K562 (cell line): ENCODE measurements around the gene PACSIN1. TPM values are rescaled to one million over a fixed set of nuclear protein-coding genes. Genes with fewer than 3 reads are reported as not detected.
A peak's percentile ranks its signal among the peaks of the same experiment; 100 is the strongest.

Experiments
- CCNT2 ChIP-seq: IDR thresholded peaks from 2 replicates; pipeline ENCODE4 v1.6.1; 2011; ENCODE audit warnings: borderline replicate concordance, low read depth, mild to moderate bottlenecking, moderate library complexity, mixed read lengths, low read length; ENCODE audit not compliant: insufficient read length; ENCODE audit errors: extremely low read depth
- CHCHD3 ChIP-seq: fragments of 250-450 bp; sonication (Bioruptor Pico); IDR thresholded peaks from 2 replicates; pipeline ENCODE4 v2.1.2; 2022; ENCODE audit warnings: mild to moderate bottlenecking
- CREB1 ChIP-seq, 2 experiments: sonication (generic) in 1 of 2; formaldehyde crosslinking in 1 of 2; IDR thresholded peaks; 2 replicates each; pipeline versions ENCODE4 v1.6.1 to v1.8.0; 2012 to 2022; ENCODE audit warnings: inconsistent platforms in 1 of 2, mild to moderate bottlenecking in 1 of 2, missing genetic modification reagents in 1 of 2, moderate library complexity in 1 of 2
- CTCF ChIP-seq, 3 experiments: IDR thresholded peaks in 2 of 3; conservative IDR thresholded peaks in 1 of 3; 2 replicates each; pipeline ENCODE4 v1.5.1; 2011 to 2012; ENCODE audit warnings: low read length in 3 of 3, mild to moderate bottlenecking in 3 of 3, control low read depth in 2 of 3, improper control_type of control experiment in 1 of 3, inconsistent platforms in 1 of 3, low read depth in 1 of 3, mixed read lengths in 1 of 3, moderate library complexity in 1 of 3; ENCODE audit not compliant: insufficient read depth in 2 of 3
- GATAD2B ChIP-seq: fragments of 450-650 bp; IDR thresholded peaks from 2 replicates; pipeline ENCODE4 v1.6.1; 2017; ENCODE audit warnings: mild to moderate bottlenecking, borderline replicate concordance
- HDAC6 ChIP-seq: IDR thresholded peaks from 2 replicates; pipeline ENCODE4 v1.6.1; 2012; ENCODE audit warnings: low read depth, mild to moderate bottlenecking, control low read depth, inconsistent platforms, low read length, moderate library complexity
- KDM5B ChIP-seq: fragments of 200-600 bp; sonication (generic); IDR thresholded peaks from 2 replicates; pipeline ENCODE4 v1.6.1; 2012; ENCODE audit warnings: low read depth, mild to moderate bottlenecking, moderate library complexity, low read length, control low read depth, inconsistent platforms; ENCODE audit not compliant: insufficient replicate concordance
- MBD2 ChIP-seq: sonication (generic); IDR thresholded peaks from 2 replicates; pipeline ENCODE4 v1.6.1; 2016; ENCODE audit warnings: low read depth, borderline replicate concordance
- MED1 ChIP-seq: sonication (generic); formaldehyde crosslinking; IDR thresholded peaks from 2 replicates; pipeline ENCODE4 v1.8.1; 2023; ENCODE audit warnings: missing genetic modification reagents, borderline replicate concordance
- MITF ChIP-seq: IDR thresholded peaks from 2 replicates; pipeline ENCODE4 v1.6.1; 2014; ENCODE audit warnings: antibody characterized with exemption
- MYNN ChIP-seq, 2 experiments: sonication (generic); formaldehyde crosslinking in 1 of 2; IDR thresholded peaks; 2 replicates each; pipeline versions ENCODE4 v1.5.0 to v1.6.1; 2016 to 2020; ENCODE audit warnings: antibody characterized with exemption in 1 of 2, missing genetic modification reagents in 1 of 2
- NFIX ChIP-seq: fragments of 250-450 bp; sonication (Bioruptor Pico); IDR thresholded peaks from 2 replicates; pipeline ENCODE4 v1.4.0; 2020; ENCODE audit warnings: low read depth, mild to moderate bottlenecking, moderate library complexity
- PURB ChIP-seq: sonication (generic); formaldehyde crosslinking; IDR thresholded peaks from 2 replicates; pipeline ENCODE4 v1.9.0; 2021; ENCODE audit warnings: low read depth, mild to moderate bottlenecking, missing genetic modification reagents
- SRSF1 ChIP-seq: fragments of 200-400 bp; formaldehyde crosslinking; IDR thresholded peaks from 2 replicates; pipeline ENCODE4 v1.6.1; 2017; ENCODE audit warnings: mild to moderate bottlenecking, low read depth, low read length, moderate library complexity
- TOE1 ChIP-seq, 2 experiments: fragments of 450-650 bp in 1 of 2; sonication (generic) in 1 of 2; formaldehyde crosslinking in 1 of 2; IDR thresholded peaks; 2 replicates each; pipeline versions ENCODE4 v1.7.1 to v1.8.0; 2016 to 2022; ENCODE audit warnings: borderline replicate concordance in 2 of 2, mild to moderate bottlenecking in 2 of 2, antibody characterized with exemption in 1 of 2, inconsistent platforms in 1 of 2, low read depth in 1 of 2, missing genetic modification reagents in 1 of 2, moderate library complexity in 1 of 2
- ZNF639 ChIP-seq, 2 experiments: fragments of 200-800 bp in 1 of 2; sonication (Bioruptor generic) in 1 of 2; sonication (generic) in 1 of 2; formaldehyde crosslinking in 1 of 2; IDR thresholded peaks in 1 of 2; conservative IDR thresholded peaks in 1 of 2; 2 replicates each; pipeline versions ENCODE4 v1.5.0 to v1.6.1; 2016 to 2020; ENCODE audit warnings: missing compliant biosample characterization in 1 of 2, missing genetic modification characterization in 1 of 2, missing genetic modification reagents in 1 of 2
- ZNF766 ChIP-seq: fragments of 200-800 bp; sonication (Bioruptor generic); conservative IDR thresholded peaks from 2 replicates; pipeline ENCODE4 v1.6.1; 2016; ENCODE audit warnings: missing genetic modification characterization, missing compliant biosample characterization
- ZZZ3 ChIP-seq: fragments of 450-650 bp; IDR thresholded peaks from 2 replicates; pipeline ENCODE4 v1.6.1; 2016; ENCODE audit warnings: antibody characterized with exemption, mild to moderate bottlenecking, moderate library complexity
- polyA plus RNA-seq, 8 experiments: library from polyadenylated mRNA; depleted of rRNA in 4 of 8; stranded (reverse) in 5 of 8; unstranded in 3 of 8; fragments of >200 nt; fragmentation: Nextera tagmentation in 2 of 8; fragmentation: Illumina TruSeq in 1 of 8; extraction: Ambion mirVana in 2 of 8; extraction: Trizol in 1 of 8; gene quantifications; 2 replicates each; pipeline versions ENCODE4 v1.2.1 to v1.2.3, GENCODE V29; 2011 to 2014; ENCODE audit warnings: inconsistent platforms in 1 of 8, missing spikeins in 1 of 8
- total RNA-seq, 7 experiments: library from RNA; depleted of rRNA in 6 of 7; stranded (reverse); fragments of >200 nt in 6 of 7; fragmentation: Illumina TruSeq in 2 of 7; extraction: Trizol in 2 of 7; gene quantifications; 2 replicates each; pipeline versions ENCODE4 v1.2.1 to v1.2.3, GENCODE V29; 2011 to 2021; ENCODE audit warnings: low replicate concordance in 1 of 7
- TF ChIP-seq, protein P1 (sequence below): fragments of 450-650 bp; formaldehyde crosslinking; IDR thresholded peaks from 2 replicates; pipeline ENCODE4 v1.4.0; 2022; ENCODE audit warnings: missing genetic modification characterization

Gene PACSIN1
- total and polyA plus RNA-seq, 9 of the 15 experiments (the other 6 are each of a cell fraction or from before 2014, with no cell fraction given): 0.01 to 1.7 (median 0.45) TPM

DNA sequence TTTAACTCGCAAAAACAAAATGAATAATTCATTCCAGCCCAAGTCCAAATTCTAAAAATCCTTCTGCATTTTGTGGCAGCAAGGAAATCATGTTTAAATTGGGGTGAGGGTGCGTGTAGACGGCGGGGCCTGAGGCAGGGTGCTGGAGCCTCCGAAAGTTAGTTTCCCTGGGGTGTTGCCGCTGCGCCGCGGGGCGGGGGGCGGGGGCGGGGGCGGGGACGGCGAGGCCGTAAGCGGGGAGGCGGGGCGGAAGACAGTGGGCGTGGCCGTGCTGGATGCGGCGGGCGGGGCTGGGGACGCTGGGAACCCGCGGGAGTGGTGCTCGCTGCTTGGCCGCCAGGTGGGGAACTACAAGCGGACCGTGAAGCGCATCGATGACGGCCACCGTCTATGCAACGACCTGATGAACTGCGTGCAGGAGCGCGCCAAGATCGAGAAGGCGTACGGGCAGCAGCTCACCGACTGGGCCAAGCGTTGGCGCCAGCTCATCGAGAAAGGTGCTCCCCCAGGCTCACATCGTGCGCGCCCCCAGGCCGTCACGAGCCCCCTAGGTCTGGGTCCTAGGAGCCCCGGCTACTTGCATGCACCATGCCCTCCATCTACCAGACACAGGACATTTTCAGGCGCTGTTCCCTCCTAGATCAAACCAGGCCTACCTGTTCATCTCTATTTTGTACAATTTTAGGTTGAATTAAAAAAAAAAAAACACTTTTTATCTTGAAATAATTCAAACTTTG, 61.3 kb downstream of the PACSIN1 start (continued):
- TF ChIP-seq MED1 (CRISPR knock-in tag) (no peak), CHCHD3 (CRISPR knock-in tag) (no peak), ZNF639 (CRISPR knock-in tag; conservative IDR thresholded peaks at IDR 0.05 in 1 of 2, IDR thresholded peaks at IDR 0.05 in 1 of 2) (peak in 1 of 2 experiments; percentile 55; a peak in 1 of 4 replicates), MBD2 (peak; percentile 19; the same call in 1 of the 2 replicates), HDAC6 (no peak), CREB1 (IDR thresholded peaks at IDR 0.05) (peak; percentile 69; the same call in 1 of the 2 replicates), CREB1 (CRISPR knock-in tag; IDR thresholded peaks at IDR 0.05) (peak; percentile 78), TOE1 (IDR thresholded peaks at IDR 0.05; ENCODE audit: borderline replicate concordance) (no peak), TOE1 (CRISPR knock-in tag; IDR thresholded peaks at IDR 0.05; ENCODE audit: borderline replicate concordance, low read depth) (0 out of 2 replicates have a peak, but pooled peaks have one; percentile 35), MYNN (IDR thresholded peaks at IDR 0.05) (no peak), MYNN (CRISPR knock-in tag; IDR thresholded peaks at IDR 0.05) (no peak), ZZZ3 (no peak), CTCF (IDR thresholded peaks at IDR 0.05 in 2 of 3, conservative IDR thresholded peaks at IDR 0.05 in 1 of 3; ENCODE audit: insufficient read depth in 2 of 3, low read depth in 1 of 3, low read length in 3 of 3) (peak; percentile 70 to 92 (median 91)), KDM5B (peak; percentile 65), SRSF1 (no peak), ZNF766 (CRISPR knock-in tag) (0 out of 2 replicates have a peak, but pooled peaks have one; percentile 2), NFIX (no peak), CCNT2 (peak; percentile 64), MITF (0 out of 2 replicates have a peak, but pooled peaks have one; percentile 23), GATAD2B (no peak), PURB (CRISPR knock-in tag) (no peak)
- TF ChIP-seq, protein P1, sequence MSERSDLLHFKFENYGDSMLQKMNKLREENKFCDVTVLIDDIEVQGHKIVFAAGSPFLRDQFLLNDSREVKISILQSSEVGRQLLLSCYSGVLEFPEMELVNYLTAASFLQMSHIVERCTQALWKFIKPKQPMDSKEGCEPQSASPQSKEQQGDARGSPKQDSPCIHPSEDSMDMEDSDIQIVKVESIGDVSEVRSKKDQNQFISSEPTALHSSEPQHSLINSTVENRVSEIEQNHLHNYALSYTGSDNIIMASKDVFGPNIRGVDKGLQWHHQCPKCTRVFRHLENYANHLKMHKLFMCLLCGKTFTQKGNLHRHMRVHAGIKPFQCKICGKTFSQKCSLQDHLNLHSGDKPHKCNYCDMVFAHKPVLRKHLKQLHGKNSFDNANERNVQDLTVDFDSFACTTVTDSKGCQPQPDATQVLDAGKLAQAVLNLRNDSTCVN (CRISPR knock-in tag): no peak
